ENCODE measurements around the gene UQCRC2.

UQCRC2 gene

DNA sequence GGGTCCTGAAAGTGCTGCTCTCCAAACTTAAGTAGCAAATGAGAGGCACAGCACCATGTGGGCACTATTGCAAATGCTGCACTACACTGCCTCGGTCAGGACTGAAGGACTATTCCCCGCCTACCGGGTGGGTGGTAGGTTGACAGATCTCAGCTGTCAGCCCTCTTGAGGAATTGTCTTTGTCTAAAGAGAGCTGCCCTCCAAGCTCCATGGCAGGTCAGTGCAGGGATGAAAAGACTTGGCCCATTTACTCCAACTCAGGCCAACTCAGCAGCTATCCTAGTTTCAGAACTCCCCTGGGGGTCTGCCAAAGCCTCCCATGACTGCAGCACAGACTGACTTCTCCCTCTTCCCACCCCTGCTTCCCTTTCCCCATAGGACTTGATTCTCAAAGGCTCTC is 51.2 kb downstream of the UQCRC2 start:
- no peak overlapping the region for H3K4me3 ChIP-seq (ENCODE audit: low read depth, low read length)
- TF ChIP-seq, protein P1, sequence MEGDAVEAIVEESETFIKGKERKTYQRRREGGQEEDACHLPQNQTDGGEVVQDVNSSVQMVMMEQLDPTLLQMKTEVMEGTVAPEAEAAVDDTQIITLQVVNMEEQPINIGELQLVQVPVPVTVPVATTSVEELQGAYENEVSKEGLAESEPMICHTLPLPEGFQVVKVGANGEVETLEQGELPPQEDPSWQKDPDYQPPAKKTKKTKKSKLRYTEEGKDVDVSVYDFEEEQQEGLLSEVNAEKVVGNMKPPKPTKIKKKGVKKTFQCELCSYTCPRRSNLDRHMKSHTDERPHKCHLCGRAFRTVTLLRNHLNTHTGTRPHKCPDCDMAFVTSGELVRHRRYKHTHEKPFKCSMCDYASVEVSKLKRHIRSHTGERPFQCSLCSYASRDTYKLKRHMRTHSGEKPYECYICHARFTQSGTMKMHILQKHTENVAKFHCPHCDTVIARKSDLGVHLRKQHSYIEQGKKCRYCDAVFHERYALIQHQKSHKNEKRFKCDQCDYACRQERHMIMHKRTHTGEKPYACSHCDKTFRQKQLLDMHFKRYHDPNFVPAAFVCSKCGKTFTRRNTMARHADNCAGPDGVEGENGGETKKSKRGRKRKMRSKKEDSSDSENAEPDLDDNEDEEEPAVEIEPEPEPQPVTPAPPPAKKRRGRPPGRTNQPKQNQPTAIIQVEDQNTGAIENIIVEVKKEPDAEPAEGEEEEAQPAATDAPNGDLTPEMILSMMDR (IDR thresholded peaks at IDR 0.05; ENCODE audit: insufficient read depth, low read depth, low read length, missing control alignments), result no peak
- DNase-seq (ENCODE audit: low read depth), result no peak

DNA sequence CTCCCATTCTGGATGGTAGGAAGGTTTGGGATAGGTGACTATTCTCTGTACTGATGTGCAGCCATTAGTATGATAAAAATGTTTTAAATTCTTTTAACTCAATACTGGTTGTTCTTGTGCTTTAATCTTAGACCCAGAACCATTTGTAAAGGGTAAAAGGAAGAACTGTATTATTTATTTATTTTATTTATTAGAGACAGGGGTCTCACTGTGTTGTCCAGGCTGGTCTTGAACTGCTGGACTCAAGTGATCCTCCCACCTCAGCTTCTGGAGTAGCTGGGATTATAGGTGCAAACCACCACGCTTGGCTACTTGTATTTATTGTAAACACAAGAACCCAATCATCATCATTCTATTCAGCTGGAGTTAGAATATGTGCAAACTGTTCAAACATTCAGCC is 52.6 kb downstream of the UQCRC2 start:
- DNase-seq (ENCODE audit: low read depth), result no peak
- no peak overlapping the region for H3K4me3 ChIP-seq (ENCODE audit: low read depth, low read length)
- TF ChIP-seq, protein P1 (IDR thresholded peaks at IDR 0.05; ENCODE audit: insufficient read depth, low read depth, low read length, missing control alignments), result no peak

DNA sequence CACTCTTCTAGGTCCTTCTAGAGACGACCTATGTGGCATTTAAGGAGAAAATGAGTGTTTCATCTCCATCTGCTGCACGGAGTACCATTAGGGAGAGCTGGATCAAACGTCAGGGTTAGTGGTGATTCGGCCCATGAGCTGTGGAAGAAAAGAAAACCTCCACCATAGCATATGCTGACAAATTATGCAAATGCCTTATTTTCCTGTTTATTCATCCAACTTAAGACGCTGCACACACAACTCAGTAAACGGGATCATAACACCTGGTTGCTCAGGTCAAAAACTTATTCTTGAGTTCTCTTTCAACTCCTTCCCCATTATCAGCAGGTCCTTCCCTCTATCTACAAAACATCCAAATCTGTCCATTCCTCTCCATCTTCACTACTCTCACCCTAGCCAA is 53.5 kb downstream of the UQCRC2 start:
- TF ChIP-seq, protein P1 (IDR thresholded peaks at IDR 0.05; ENCODE audit: insufficient read depth, low read depth, low read length, missing control alignments), result no peak
- DNase-seq (ENCODE audit: low read depth), result no peak
- no peak overlapping the region for H3K4me3 ChIP-seq (ENCODE audit: low read depth, low read length)

DNA sequence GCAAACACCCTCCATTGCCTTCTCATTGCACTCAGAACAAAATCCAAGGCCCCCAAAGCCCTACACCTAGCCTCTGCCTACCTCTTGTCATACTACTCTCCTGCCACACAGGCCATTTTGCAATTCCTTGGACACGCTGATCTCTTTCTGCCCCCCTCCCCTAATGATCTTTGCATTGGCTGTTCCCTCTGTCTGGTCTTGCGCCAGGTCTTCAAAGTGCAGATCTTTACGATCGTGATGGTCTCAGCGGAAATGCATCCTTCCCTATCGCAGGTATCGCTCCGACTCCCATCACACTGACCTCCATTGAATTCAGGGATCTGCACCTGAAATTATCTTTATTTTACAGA is 54.0 kb downstream of the UQCRC2 start:
- DNase-seq (ENCODE audit: low read depth), result no peak
- H3K4me3 ChIP-seq (ENCODE audit: low read depth, low read length), result peak overlapping the region; percentile 79
- TF ChIP-seq, protein P1 (IDR thresholded peaks at IDR 0.05; ENCODE audit: insufficient read depth, low read depth, low read length, missing control alignments), result no peak

DNA sequence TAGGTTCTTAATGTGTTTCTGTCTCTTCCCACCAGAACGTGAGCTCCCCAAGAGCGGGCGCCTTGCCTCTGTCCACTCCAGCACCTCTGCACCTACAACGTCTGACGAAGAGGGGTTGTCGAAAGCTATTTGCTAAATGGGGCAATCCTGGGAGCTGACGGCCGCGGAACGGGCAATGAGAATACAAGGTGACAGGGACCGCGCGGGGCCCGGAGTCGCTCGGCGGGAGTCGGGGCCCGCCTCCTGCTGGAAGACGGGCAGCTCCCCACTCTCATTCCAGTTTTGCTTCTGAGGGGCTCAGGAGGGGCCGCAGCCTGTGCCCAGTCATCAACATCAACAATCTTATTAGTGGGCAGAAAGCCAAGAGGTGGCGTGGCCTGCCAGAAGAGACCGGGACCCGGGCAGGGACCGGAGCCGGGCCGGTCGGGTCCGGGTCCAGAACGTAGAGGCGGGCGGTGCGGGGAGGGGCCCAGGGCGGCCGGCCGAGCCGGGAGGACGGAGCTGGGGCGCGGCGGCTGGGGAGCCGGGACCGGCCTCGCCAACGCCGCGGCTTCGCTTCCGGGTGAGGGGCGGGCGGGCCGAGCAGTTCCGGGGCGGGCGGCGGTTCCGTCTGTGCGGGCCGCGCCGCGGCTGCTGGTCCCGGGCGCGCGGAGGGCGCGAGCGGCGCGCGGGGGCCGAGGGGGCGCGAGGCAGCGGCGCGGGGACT is 54.5 kb downstream of the UQCRC2 start, which contains the start of gene MOSMO:
Gene MOSMO, plus strand, starts transcription at position 603 of the 706 bp plus-strand sequence. CDS start 191 bp downstream, outside the sequence.
- peak within 1 kb of the TSS; percentile 82 for H3K4me3 ChIP-seq (ENCODE audit: low read depth, low read length)
- TF ChIP-seq, protein P1 (IDR thresholded peaks at IDR 0.05; ENCODE audit: insufficient read depth, low read depth, low read length, missing control alignments), result no peak
- peak; percentile 71 for DNase-seq (ENCODE audit: low read depth)

DNA sequence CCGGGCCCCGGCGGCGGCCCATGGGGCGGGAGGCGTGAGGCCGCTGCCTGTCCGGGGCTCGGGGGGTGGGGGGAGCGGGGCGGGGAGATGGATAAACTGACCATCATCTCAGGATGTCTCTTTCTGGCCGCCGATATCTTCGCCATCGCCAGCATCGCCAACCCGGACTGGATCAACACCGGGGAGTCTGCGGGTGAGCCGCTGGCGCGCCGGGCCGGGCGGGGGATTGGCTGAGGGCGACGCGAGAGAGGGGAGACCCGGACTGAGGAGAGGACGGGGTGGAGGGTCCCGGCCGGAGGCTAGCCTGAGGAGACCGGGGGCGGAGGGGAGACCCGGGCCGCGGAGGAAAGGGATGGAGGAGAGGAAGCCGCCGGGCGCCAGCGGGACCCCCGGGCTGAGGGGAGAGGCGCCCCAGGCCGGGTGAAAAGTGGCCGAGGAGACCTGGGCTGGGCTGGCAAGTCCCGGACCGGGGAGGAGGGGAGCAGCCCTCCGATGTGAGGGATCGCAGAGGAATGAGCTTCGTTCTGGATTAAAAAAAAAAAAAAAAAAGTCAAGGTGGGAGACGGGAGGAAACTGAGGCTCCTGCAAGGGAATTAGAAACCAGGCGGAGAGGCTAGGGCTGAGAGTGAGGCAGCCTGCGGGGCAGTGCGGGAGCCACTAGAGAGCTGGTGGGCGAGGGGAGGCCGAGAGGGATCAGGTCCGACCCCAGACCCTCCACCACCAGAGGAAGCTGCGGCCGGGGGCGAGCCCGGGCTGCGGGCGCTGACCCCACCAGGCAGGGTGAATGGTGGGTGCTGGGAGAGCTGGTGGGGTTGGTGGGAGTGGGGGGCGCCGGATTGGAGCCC is 55.3 kb downstream of the UQCRC2 start:
- DNase-seq (ENCODE audit: low read depth), result no peak
- TF ChIP-seq, protein P1 (IDR thresholded peaks at IDR 0.05; ENCODE audit: insufficient read depth, low read depth, low read length, missing control alignments), result no peak
- H3K4me3 ChIP-seq (ENCODE audit: low read depth, low read length), result peak overlapping the region; percentile 82

Data from GM12865 (cell line).